HG03280 (cell line): ENCODE measurements around the gene MFSD6L.

Experiments
- ATAC-seq: cut with Tn5 transposase; IDR thresholded peaks from one replicate; pipeline ENCODE4 v1.9.1; 2021; ENCODE audit warnings: mild to moderate bottlenecking, moderate library complexity; ENCODE audit not compliant: unreplicated experiment

The MFSD6L gene

DNA sequence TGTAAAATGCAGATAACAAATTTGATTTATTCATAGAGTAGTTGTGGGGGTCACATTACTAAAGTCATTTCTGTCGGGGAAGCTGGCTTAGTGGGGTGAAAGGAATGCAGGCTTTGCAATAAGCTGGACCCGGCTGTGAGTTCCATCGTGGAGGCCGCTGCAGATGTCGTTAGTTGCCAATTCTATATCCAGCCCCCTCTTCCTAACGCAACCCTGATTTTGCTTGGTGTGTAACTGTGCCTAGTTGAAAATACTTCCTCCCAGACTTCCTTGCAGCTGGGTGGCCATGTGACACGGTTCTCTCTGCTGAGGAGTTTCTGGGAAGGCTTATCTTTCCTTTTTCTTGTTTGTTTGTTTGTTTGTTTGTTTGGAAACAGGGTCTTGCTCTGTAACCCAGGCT is 4.5 kb downstream of the MFSD6L start:
- no peak for ATAC-seq

- ATAC-seq, result no peak
Observed at GRCh38 chr17:8793649-8794048, 5.5 kb downstream of the MFSD6L start.

- no peak for ATAC-seq
Observed at GRCh38 chr17:8792646-8793045, 6.5 kb downstream of the MFSD6L start.

DNA sequence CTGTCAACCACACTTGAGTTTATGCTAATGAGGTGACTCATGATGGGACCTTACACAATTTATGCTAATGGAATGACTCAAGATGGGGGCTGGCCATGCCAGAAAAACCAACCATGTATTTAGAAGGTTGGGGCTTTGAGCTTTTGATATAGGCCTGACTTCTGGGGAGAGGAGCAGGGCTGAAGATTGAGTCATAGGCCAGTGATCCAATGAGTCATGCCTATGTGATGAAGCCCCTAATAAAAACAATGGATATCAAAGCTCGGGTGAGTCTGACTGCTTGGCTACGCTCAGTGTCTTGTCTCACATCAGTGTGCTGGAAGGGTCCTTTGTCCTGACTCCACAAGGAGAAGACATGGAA is 7.3 kb downstream of the MFSD6L start:
- no peak for ATAC-seq

GRCh38 chr17:8791248-8791909 is 7.8 kb downstream of the MFSD6L start:
- ATAC-seq, result no peak

DNA sequence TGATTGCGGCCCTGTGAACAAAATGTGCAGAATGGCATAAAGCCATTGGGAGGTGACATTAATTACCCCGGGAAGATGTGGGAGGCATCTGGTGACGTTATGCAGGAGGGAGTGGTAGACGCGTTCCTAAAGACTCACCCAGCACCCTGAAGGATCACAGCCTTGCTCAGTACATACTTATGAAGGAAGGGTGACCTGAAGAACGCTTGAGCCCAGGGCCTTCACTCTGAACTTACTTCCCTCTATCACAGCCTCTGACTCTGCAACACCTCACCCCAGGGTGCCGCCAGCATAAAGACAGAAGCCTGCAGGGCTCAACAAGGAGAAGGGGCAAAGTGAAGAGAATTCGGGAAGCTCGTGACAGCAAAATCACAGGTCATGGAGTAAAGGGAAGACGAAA is 9.4 kb downstream of the MFSD6L start:
- no peak for ATAC-seq

- no peak for ATAC-seq
Observed at GRCh38 chr17:8788998-8789397, 10.2 kb downstream of the MFSD6L start.

DNA sequence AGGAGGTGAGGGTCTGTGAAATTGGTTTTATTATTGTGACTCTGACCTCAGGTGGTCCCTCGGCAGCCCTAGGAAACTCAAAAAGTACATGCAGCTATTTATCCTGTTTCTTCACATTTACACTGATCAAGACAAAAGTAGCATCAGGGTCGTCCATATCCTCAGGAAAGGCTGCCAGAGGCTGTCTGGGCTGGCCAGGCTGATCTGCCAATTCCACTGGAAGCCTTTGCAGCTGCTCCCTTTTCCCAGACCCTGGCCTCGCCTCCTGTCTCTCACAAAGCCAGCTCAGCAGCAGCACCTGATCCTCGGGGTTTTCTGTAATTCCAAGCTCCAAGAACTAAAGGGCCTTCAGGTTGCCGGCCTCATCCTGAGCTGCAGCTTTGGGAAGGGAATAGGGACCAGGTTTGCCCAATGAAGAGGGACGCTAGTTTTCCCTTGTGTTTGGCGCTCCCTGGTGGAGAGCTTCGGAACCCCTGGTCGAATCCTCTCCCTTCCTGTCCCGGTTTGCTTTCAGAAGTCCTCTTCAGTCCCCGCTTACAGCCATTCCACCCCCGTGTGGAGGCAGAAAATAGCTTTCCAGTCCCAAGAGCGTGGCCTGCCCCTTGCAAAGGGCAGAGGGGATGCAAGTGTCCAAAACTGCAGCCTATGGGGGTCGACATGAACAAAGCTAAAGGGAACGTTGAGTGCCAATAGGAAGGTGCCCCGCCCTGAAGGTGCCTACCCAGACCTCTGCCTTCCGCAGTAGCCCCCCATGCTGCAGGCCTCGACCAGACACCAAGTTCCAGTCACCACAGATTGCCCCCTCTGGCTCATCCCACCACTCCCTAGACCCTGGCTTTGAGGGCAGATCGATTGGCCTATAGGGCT is 13.4 kb downstream of the MFSD6L start:
- no peak for ATAC-seq

GRCh38 chr17:8782176-8782575 is 17.0 kb downstream of the MFSD6L start:
- ATAC-seq, result no peak

DNA sequence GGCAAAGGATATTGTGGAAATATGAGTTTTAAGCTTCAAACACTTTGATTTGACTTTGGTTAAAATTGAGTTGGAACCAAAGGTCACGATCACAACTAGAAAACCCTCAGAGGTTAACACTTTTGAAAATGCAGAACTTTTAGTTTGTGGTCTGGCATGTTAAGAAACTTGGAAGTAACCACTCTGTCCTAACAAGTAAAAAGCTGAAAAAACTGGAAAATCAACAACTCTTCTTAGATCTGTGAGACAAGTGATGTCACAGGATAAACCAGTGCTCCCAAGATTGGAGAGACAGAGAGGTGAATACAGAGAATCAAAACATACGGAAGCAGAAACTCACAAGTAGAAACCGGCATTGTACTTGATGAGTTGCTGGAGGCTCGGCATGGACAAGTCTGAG is 17.4 kb downstream of the MFSD6L start:
- ATAC-seq, result no peak

GRCh38 chr17:8776881-8777280 is 22.3 kb downstream of the MFSD6L start:
- no peak for ATAC-seq

DNA sequence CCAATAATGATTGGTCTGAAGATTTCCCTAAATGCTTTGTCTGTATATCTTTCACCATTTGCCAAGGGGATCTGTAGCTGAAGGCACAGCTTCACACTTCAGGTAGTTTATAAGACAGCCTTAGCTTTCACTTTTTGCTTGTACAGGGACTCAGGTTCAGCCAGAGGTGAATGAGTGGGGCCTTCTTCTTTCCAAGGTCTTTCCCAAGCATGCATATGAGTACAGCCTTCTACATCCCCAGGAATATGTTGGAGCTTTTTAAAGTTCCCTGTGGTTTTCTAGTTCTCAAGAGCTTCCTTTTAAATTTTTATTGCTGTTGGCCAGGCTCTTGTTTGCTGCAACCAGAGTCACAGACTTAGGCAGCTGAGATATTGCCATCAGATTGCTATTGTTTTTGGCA is 22.9 kb downstream of the MFSD6L start:
- no peak for ATAC-seq

DNA sequence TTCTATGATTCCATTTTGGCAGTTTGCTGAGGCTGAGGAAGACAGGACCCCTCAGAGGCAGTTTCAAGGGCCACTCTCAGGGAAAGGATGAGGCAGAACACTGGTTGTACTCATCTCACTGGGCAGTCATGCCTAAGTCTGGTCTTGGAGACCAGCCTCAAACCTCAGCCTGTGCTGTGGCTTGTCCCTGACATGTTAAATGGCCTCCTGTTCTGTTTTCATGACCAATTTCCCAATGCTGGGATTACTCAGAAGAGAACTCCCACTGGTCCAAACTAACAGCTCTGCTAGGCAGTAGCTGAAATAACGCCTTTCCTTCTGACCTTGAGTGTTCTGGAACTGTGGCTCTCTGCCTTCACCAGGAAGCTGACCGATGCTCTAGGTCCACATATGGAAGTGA is 32.4 kb downstream of the MFSD6L start:
- ATAC-seq, result no peak

DNA sequence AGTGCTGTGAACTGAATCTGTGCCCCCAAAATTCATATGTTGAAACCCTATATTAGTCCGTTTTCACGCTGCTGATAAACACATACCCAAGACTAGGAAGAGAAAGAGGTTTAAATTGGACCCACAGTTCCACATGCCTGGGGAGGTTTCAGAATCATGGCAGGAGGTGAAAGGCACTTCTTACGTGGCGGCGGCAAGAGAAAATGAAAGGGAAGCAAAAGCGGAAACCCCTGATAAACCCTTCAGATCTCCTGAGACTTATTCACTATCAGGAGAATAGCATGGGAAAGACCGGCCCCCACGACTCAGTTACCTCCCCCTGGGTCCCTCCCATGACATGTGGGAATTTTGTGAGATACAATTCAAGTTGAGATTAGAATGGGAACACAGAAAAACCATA is 37.2 kb downstream of the MFSD6L start:
- no peak for ATAC-seq

- no peak for ATAC-seq
Observed at GRCh38 chr17:8758137-8758596, 41.0 kb downstream of the MFSD6L start, which contains the start of gene SPDYE4. Gene SPDYE4, minus strand, starts transcription at chr17:8758546. Its CDS starts 164 bp downstream, at chr17:8758382.

GRCh38 chr17:8757189-8757588 is 42.0 kb downstream of the MFSD6L start:
- ATAC-seq, result no peak

- no peak for ATAC-seq
Observed at GRCh38 chr17:8755590-8756255, 43.4 kb downstream of the MFSD6L start.

DNA sequence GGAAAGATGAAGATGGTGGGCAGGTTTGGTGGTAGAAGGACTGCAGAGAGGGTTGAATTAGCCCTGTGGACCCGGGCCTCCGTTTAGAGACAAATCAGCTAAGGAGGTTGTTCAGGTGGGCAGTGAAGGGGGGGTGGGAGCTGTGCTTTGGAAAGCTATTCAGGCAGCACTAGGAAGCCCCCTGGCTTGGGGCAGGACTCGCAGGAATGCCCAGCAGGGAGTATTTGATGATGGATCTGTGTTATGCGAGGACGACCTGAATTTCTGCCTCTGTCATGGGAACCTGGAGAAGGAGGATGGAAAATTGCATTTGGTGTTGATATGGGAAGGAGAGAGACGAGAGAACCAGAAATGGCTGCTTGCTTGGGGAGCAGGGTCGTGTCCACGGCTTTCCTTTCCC is 44.3 kb downstream of the MFSD6L start:
- ATAC-seq, result no peak

GRCh38 chr17:8753976-8754440 is 45.2 kb downstream of the MFSD6L start:
- ATAC-seq, result no peak

DNA sequence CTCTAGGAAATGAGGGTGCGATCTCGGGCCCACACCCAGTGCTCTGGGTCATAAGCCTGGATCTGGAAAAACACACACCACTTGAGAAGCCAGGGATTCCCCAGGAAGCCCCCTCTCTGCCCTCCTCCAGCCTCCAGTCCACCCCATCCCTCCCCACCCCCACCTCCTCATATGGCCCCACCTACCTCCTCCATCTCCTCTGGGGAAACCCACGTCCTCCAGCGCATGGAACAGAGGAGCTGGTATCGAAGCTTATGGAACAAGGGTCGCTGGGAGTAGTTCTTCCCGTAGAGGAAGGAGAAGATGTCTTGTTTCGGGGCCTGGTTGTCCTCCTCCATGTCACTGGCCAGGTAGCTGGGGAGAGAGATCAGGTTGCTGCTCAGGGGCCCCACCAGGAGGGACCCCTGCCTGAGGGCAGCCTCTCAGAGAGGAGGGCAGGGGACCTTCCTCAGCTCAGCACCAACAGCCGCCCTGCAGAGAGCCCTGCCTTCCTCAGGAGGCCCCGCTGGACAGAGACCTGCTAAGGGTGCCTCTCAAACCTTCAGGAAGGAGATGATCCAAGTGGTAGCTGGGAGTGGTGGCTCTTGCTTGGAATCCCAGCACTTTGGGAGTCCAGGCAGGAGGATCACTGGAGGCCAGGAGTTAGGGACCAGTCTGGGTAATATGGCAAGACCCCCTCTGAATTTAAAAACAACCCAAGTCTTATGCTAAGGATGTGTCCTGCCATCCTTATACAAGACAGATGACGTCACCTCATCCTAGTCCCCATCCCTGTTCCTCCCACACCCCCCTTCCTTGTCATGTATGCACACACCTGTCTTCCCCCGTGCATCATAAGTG is 45.8 kb downstream of the MFSD6L start:
- no peak for ATAC-seq

GRCh38 chr17:8749616-8750015 is 49.5 kb downstream of the MFSD6L start:
- no peak for ATAC-seq
